Endodermal cell (in vitro differentiated cells): Measurements from ENCODE around the gene CTAG2. TPM values are rescaled to one million over a fixed set of nuclear protein-coding genes. Genes with fewer than 3 reads are reported as not detected.

Source experiments
- DNase-seq: peaks from one replicate; pipeline ENCODE4 v3.0.0-alpha.2; 2017
- H3K27ac ChIP-seq: 2 replicates; pipeline ENCODE4 v1.5.1; 2013; ENCODE audit warnings: mild to moderate bottlenecking, low read depth, low read length, moderate library complexity
- H3K27me3 ChIP-seq: 2 replicates; pipeline ENCODE4 v1.6.1; 2013; ENCODE audit warnings: mild to moderate bottlenecking, low read length, moderate library complexity; ENCODE audit not compliant: insufficient read depth, control insufficient read depth, poor library complexity, severe bottlenecking
- H3K36me3 ChIP-seq: 2 replicates; pipeline ENCODE4 v1.7.0; 2013; ENCODE audit warnings: mild to moderate bottlenecking, low read length, moderate library complexity; ENCODE audit not compliant: control insufficient read depth, insufficient read depth
- H3K4me1 ChIP-seq: one replicate; pipeline ENCODE4 v1.7.0; 2013; ENCODE audit warnings: low read length; ENCODE audit not compliant: control insufficient read depth, insufficient read depth
- H3K4me3 ChIP-seq: 2 replicates; pipeline ENCODE4 v1.5.1; 2013; ENCODE audit warnings: mild to moderate bottlenecking, low read length, moderate library complexity
- H3K9ac ChIP-seq: 2 replicates; pipeline ENCODE4 v1.6.1; 2013; ENCODE audit warnings: mild to moderate bottlenecking, low read length, moderate library complexity; ENCODE audit not compliant: poor library complexity, severe bottlenecking; ENCODE audit errors: extremely low read depth
- H3K9me3 ChIP-seq: 2 replicates; pipeline ENCODE4 v1.6.1; 2013; ENCODE audit warnings: mild to moderate bottlenecking, low read length, moderate library complexity; ENCODE audit not compliant: control insufficient read depth
- H3K27ac Mint-ChIP-seq: 2 replicates; pipeline ENCODE4 v1.8.0; 2020; ENCODE audit warnings: mixed read lengths
- H3K27me3 Mint-ChIP-seq: 2 replicates; pipeline ENCODE4 v1.8.0; 2021; ENCODE audit warnings: mild to moderate bottlenecking, mixed read lengths; ENCODE audit not compliant: insufficient read depth
- H3K36me3 Mint-ChIP-seq: 2 replicates; pipeline ENCODE4 v1.8.0; 2020; ENCODE audit warnings: low read depth, mixed read lengths
- H3K4me1 Mint-ChIP-seq: 2 replicates; pipeline ENCODE4 v1.8.0; 2020; ENCODE audit warnings: mixed read lengths
- H3K4me3 Mint-ChIP-seq: 2 replicates; pipeline ENCODE4 v1.8.0; 2020; ENCODE audit warnings: mild to moderate bottlenecking, moderate library complexity, mixed read lengths
- H3K9me3 Mint-ChIP-seq: 2 replicates; pipeline ENCODE4 v1.8.0; 2020; ENCODE audit warnings: mild to moderate bottlenecking, mixed read lengths
- WGBS, 2 experiments: methylation state at CpG; one replicate each; pipeline versions ENCODE4 v1.1.5 to v1.1.7; 2013; ENCODE audit warnings: missing lambda C conversion rate in 2 of 2, mixed read lengths in 1 of 2; ENCODE audit not compliant: insufficient coverage in 1 of 2, insufficient read length in 1 of 2; 5-methylcytosine and 5-hydroxymethylcytosine counted together
- total RNA-seq, 2 donors: library from RNA; stranded (reverse); fragmentation: NEBNext Ultra II Directional in 1 of 2; extraction: Animal tissue kit (Norgen Biotek cat#: 25700) in 1 of 2; gene quantifications; 2 replicates in 1 of 2; 3 replicates in 1 of 2; pipeline ENCODE4 v1.2.1, GENCODE V29; 2021
- TF ChIP-seq, protein P1 (sequence below): fragments of 200-600 bp; sonication (generic); conservative IDR thresholded peaks from 2 replicates; pipeline ENCODE4 v1.5.0; 2021; ENCODE audit warnings: antibody characterized with exemption, mild to moderate bottlenecking

Gene CTAG2
- total RNA-seq, 2 donors from 2014 or later, result not detected

GRCh38 chrX:154605566-154605965 is 47.8 kb downstream of the CTAG2 start:
- Histone ChIP-seq H3K4me3 (no peak overlapping the region), H3K27ac (no peak overlapping the region), H3K36me3 (no peaks in the 10 kb centered on the region), H3K9ac (no peak overlapping the region), H3K27me3 (no peaks in the 10 kb centered on the region), H3K4me1 (no peaks in the 10 kb centered on the region), H3K9me3 (no peaks in the 10 kb centered on the region)
- 83 to 100% methylated on average over 1 to 5 of the region's 6 CpGs for WGBS, 2 experiments
- no peaks in the 10 kb centered on the region for H3K4me1 Mint-ChIP-seq
- peaks cover 68% of the 10 kb centered on the region for H3K9me3 Mint-ChIP-seq
- TF ChIP-seq, protein P1, sequence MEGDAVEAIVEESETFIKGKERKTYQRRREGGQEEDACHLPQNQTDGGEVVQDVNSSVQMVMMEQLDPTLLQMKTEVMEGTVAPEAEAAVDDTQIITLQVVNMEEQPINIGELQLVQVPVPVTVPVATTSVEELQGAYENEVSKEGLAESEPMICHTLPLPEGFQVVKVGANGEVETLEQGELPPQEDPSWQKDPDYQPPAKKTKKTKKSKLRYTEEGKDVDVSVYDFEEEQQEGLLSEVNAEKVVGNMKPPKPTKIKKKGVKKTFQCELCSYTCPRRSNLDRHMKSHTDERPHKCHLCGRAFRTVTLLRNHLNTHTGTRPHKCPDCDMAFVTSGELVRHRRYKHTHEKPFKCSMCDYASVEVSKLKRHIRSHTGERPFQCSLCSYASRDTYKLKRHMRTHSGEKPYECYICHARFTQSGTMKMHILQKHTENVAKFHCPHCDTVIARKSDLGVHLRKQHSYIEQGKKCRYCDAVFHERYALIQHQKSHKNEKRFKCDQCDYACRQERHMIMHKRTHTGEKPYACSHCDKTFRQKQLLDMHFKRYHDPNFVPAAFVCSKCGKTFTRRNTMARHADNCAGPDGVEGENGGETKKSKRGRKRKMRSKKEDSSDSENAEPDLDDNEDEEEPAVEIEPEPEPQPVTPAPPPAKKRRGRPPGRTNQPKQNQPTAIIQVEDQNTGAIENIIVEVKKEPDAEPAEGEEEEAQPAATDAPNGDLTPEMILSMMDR, result no peak
- no peak overlapping the region for H3K4me3 Mint-ChIP-seq
- no peaks in the 10 kb centered on the region for H3K36me3 Mint-ChIP-seq
- DNase-seq, result no peak
- H3K27me3 Mint-ChIP-seq, result peaks cover 6% of the 10 kb centered on the region
- H3K27ac Mint-ChIP-seq, result no peak overlapping the region

GRCh38 chrX:154603438-154604430 is 49.6 kb downstream of the CTAG2 start:
- Mint-ChIP-seq H3K36me3 (no peaks in the 10 kb centered on the region), H3K4me1 (no peaks in the 10 kb centered on the region), H3K4me3 (no peak overlapping the region), H3K27me3 (peaks cover 11% of the 10 kb centered on the region), H3K27ac (no peak overlapping the region), H3K9me3 (peaks cover 74% of the 10 kb centered on the region)
- Histone ChIP-seq H3K9ac (no peak overlapping the region), H3K4me3 (no peak overlapping the region), H3K9me3 (no peaks in the 10 kb centered on the region), H3K4me1 (no peaks in the 10 kb centered on the region), H3K36me3 (no peaks in the 10 kb centered on the region), H3K27ac (no peak overlapping the region), H3K27me3 (no peaks in the 10 kb centered on the region)
- DNase-seq, result no peak
- WGBS, 2 experiments, result 87% methylated on average over 13 of the region's 13 CpGs; no CpG with 5 or more reads in 1 of the 2 experiments
- TF ChIP-seq, protein P1, result no peak

- Mint-ChIP-seq H3K4me1 (no peaks in the 10 kb centered on the region), H3K9me3 (peaks cover 73% of the 10 kb centered on the region), H3K36me3 (no peaks in the 10 kb centered on the region), H3K27ac (no peak overlapping the region), H3K27me3 (peaks cover 13% of the 10 kb centered on the region), H3K4me3 (no peak overlapping the region)
- H3K36me3 ChIP-seq, result no peaks in the 10 kb centered on the region
- H3K4me3 ChIP-seq, result no peak overlapping the region
- TF ChIP-seq, protein P1, result no peak
- no peak for DNase-seq
- no peak overlapping the region for H3K9ac ChIP-seq
- 93 to 95% methylated on average over 5 to 18 of the region's 18 CpGs for WGBS, 2 experiments
- H3K27ac ChIP-seq, result no peak overlapping the region
- no peaks in the 10 kb centered on the region for H3K4me1 ChIP-seq
- H3K27me3 ChIP-seq, result no peaks in the 10 kb centered on the region
- H3K9me3 ChIP-seq, result peaks cover under 1% of the 10 kb centered on the region
Measured at GRCh38 chrX:154602766-154603437, 50.5 kb downstream of the CTAG2 start.
